ENCODE results near the gene PLK5. TPM values are rescaled to one million over a fixed set of nuclear protein-coding genes. Genes with fewer than 3 reads are reported as not detected.

The PLK5 gene
- total RNA-seq, 3 donors from 2014 or later = not detected

- no peaks in the 10 kb centered on the region for H3K27me3 Mint-ChIP-seq (ENCODE audit: low read depth)
- DNase-seq (no peak), ATAC-seq (no peak)
- no peak overlapping the region for H3K4me3 Mint-ChIP-seq
- no peaks in the 10 kb centered on the region for H3K9me3 Mint-ChIP-seq
- no peaks in the 10 kb centered on the region for H3K4me1 Mint-ChIP-seq (ENCODE audit: low read depth)
- peaks cover 6% of the 10 kb centered on the region for H3K36me3 Mint-ChIP-seq (ENCODE audit: insufficient read depth)
Measured at GRCh38 chr19:1577090-1577928, 53.4 kb downstream of the PLK5 start.

DNA sequence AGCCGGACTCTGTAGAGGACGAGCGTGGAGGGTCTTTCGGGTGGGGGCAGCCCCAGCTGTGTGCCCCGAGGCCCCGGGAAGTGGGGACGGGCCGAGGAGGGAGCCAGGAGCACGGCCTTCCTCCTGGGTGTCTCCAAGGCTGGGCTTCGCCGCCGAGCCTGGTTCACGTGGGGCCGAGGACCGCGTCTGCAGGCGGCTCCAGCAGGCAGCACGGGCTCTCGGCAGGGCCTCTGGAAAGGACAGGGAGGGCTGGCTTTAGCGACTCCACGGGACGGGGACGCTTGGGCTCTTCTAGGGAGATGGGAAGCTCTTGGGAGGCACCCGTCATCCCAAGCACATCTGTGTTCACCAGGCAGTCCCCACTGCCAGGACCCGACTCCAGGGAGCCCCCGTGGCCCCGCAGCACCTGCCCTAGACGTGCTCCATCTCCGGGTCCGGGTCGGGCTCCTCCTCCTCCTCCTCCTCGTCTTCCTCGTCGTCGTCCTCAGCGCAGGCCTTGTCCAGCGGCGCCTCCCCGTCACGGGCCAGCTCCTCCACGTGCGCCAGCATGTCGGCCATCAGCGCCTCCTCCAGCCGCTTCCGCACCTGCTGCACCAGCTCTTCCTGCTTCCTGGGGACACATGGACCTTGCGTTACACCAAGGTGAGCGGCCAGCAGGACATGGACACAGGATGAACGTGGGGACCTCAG, 54.2 kb downstream of the PLK5 start:
- H3K4me1 Mint-ChIP-seq (ENCODE audit: low read depth) = no peaks in the 10 kb centered on the region
- ATAC-seq = no peak
- no peaks in the 10 kb centered on the region for H3K27me3 Mint-ChIP-seq (ENCODE audit: low read depth)

GRCh38 chr19:1579222-1579621, 55.3 kb downstream of the PLK5 start:
- H3K4me1 Mint-ChIP-seq (ENCODE audit: low read depth) = no peaks in the 10 kb centered on the region
- H3K36me3 Mint-ChIP-seq (ENCODE audit: insufficient read depth) = peaks cover 8% of the 10 kb centered on the region
- H3K9me3 Mint-ChIP-seq = no peaks in the 10 kb centered on the region
- no peak overlapping the region for H3K4me3 Mint-ChIP-seq
- H3K27me3 Mint-ChIP-seq (ENCODE audit: low read depth) = no peaks in the 10 kb centered on the region
- ATAC-seq (no peak), DNase-seq (no peak)

More for the DNA sequence above, 54.2 kb downstream of the PLK5 start:
- no peak overlapping the region for H3K4me3 Mint-ChIP-seq
- H3K36me3 Mint-ChIP-seq (ENCODE audit: insufficient read depth) = peaks cover 6% of the 10 kb centered on the region
- H3K9me3 Mint-ChIP-seq = no peaks in the 10 kb centered on the region
- DNase-seq = no peak

- H3K4me1 Mint-ChIP-seq (ENCODE audit: low read depth) = no peaks in the 10 kb centered on the region
- no peaks in the 10 kb centered on the region for H3K27me3 Mint-ChIP-seq (ENCODE audit: low read depth)
- ATAC-seq = no peak
- no peak for DNase-seq
- no peak overlapping the region for H3K4me3 Mint-ChIP-seq
- no peaks in the 10 kb centered on the region for H3K9me3 Mint-ChIP-seq
- H3K36me3 Mint-ChIP-seq (ENCODE audit: insufficient read depth) = peaks cover 10% of the 10 kb centered on the region
Measured at GRCh38 chr19:1580382-1580781, 56.5 kb downstream of the PLK5 start.

GRCh38 chr19:1580957-1581356, 57.1 kb downstream of the PLK5 start:
- no peak overlapping the region for H3K4me3 Mint-ChIP-seq
- ATAC-seq (no peak), DNase-seq (no peak)
- peaks cover 10% of the 10 kb centered on the region for H3K36me3 Mint-ChIP-seq (ENCODE audit: insufficient read depth)
- H3K9me3 Mint-ChIP-seq = no peaks in the 10 kb centered on the region
- no peaks in the 10 kb centered on the region for H3K4me1 Mint-ChIP-seq (ENCODE audit: low read depth)
- no peaks in the 10 kb centered on the region for H3K27me3 Mint-ChIP-seq (ENCODE audit: low read depth)

DNA sequence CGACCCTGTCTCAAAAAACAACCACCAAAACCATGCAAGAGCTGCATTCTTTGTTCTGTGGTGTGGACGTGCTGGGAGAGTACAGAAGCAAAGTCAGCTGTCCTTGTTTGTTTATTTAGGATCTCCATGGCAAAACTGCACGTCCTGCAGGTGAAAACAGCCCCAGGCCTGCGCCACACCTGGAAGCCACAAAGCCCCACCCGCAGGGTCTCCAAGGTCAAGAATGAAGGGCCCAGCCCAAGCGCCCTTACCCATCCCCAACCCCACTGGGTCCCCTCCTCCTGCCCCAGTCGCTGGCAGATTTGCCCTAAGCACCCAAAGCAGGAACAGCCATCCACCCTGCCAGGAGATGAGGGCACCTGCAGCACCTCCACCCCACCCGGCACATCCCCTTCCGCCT, 58.3 kb downstream of the PLK5 start:
- ATAC-seq (no peak), DNase-seq (no peak)
- no peaks in the 10 kb centered on the region for H3K4me1 Mint-ChIP-seq (ENCODE audit: low read depth)
- H3K4me3 Mint-ChIP-seq = no peak overlapping the region
- H3K9me3 Mint-ChIP-seq = no peaks in the 10 kb centered on the region
- H3K27me3 Mint-ChIP-seq (ENCODE audit: low read depth) = no peaks in the 10 kb centered on the region
- peaks cover 10% of the 10 kb centered on the region for H3K36me3 Mint-ChIP-seq (ENCODE audit: insufficient read depth)

DNA sequence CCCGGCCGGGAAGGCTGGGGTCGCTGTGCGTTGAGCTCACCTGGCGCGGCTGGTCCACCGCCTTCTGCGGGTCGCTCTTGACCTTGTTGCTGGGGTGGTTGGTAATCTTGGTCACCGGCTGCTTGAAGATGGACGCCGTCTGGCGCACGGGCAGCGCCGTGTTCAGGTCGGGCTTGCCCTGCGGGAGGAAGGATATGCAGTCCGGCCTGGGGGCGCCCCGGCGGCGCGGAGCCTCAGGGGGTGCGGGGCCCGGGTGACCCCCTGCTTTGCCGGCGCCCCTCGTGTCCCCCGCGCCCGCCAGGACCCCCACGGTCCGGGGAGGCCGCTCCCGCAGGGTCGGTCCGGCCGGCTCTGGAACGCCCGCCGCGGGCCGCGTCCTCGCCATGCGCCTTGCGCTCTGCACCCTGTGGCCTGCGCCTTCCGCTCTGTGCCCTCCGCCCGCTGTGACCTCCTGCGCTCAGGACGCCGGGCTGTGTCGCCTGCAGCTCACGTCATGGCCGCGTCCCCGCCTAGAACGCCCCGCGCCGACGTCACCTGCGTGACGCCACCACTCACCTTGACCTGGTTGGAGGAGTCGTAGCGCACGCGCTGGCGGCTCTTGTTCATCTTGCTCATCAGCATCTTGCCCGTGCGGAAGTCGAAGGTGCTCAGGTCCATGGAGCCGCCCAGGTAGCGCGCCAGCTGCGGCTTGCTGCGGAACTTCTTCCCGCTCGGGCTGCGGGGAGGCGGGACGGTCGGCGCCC, 60.8 kb downstream of the PLK5 start:
- H3K36me3 Mint-ChIP-seq (ENCODE audit: insufficient read depth) = peaks cover 7% of the 10 kb centered on the region
- H3K27me3 Mint-ChIP-seq (ENCODE audit: low read depth) = no peaks in the 10 kb centered on the region
- no peak for DNase-seq
- ATAC-seq = no peak
- no peaks in the 10 kb centered on the region for H3K9me3 Mint-ChIP-seq
- H3K4me1 Mint-ChIP-seq (ENCODE audit: low read depth) = no peaks in the 10 kb centered on the region
- no peak overlapping the region for H3K4me3 Mint-ChIP-seq

- H3K4me3 Mint-ChIP-seq = no peak overlapping the region
- peaks cover 5% of the 10 kb centered on the region for H3K36me3 Mint-ChIP-seq (ENCODE audit: insufficient read depth)
- H3K27me3 Mint-ChIP-seq (ENCODE audit: low read depth) = no peaks in the 10 kb centered on the region
- ATAC-seq (no peak), DNase-seq (no peak)
- no peaks in the 10 kb centered on the region for H3K9me3 Mint-ChIP-seq
- H3K4me1 Mint-ChIP-seq (ENCODE audit: low read depth) = no peaks in the 10 kb centered on the region
Measured at GRCh38 chr19:1585243-1585580, 61.3 kb downstream of the PLK5 start.

Other genes with a start within 250 kb of the PLK5 start
- gene FAM174C, start 248.5 kb upstream of the PLK5 start, total RNA-seq = 100 to 1,000 TPM; 189 to 199 (median 194) TPM
- not detected for gene EFNA2, start 238.2 kb upstream of the PLK5 start, total RNA-seq
- 100 to 1,000 TPM; 124 to 142 (median 137) TPM for gene NDUFS7, start 140.2 kb upstream of the PLK5 start, total RNA-seq
- gene GAMT, start 122.5 kb upstream of the PLK5 start, total RNA-seq = 10 to 100 TPM; 16.0 to 25.9 (median 23.1) TPM
- gene DAZAP1, start 116.5 kb upstream of the PLK5 start, total RNA-seq = 100 to 1,000 TPM; 296 to 322 (median 303) TPM
- gene RPS15, start 85.7 kb upstream of the PLK5 start, total RNA-seq = 1,000 to 10,000 TPM; 2,317 to 2,484 (median 2,379) TPM
- gene APC2, start 74.0 kb upstream of the PLK5 start, total RNA-seq = under 1 TPM; 0.13 to 0.45 (median 0.16) TPM
- gene C19orf25, start 44.9 kb upstream of the PLK5 start, total RNA-seq = 10 to 100 TPM; 31.0 to 32.1 (median 32.0) TPM
- gene PCSK4, start 33.7 kb upstream of the PLK5 start, total RNA-seq = under 1 TPM; 0.46 to 0.50 (median 0.49) TPM
- 1 to 10 TPM; 1.8 to 3.4 (median 1.9) TPM for gene REEP6, start 32.9 kb upstream of the PLK5 start, total RNA-seq
- 1 to 10 TPM; 5.8 to 9.7 (median 6.8) TPM for gene ADAMTSL5, start 11.1 kb upstream of the PLK5 start, total RNA-seq
- gene MEX3D, start 44.2 kb downstream of the PLK5 start, total RNA-seq = 10 to 100 TPM; 12.5 to 17.0 (median 12.6) TPM
- 100 to 1,000 TPM; 153 to 180 (median 163) TPM for gene MBD3, start 68.8 kb downstream of the PLK5 start, total RNA-seq
- 100 to 1,000 TPM; 226 to 252 (median 250) TPM for gene UQCR11, start 81.4 kb downstream of the PLK5 start, total RNA-seq
- 100 to 1,000 TPM; 144 to 184 (median 153) TPM for gene TCF3, start 128.5 kb downstream of the PLK5 start, total RNA-seq
- not detected for gene ONECUT3, start 229.4 kb downstream of the PLK5 start, total RNA-seq